GM12892 (cell line): ENCODE measurements around the gene ARHGEF19.

ENCODE experiments used
- POLR2A ChIP-seq: IDR thresholded peaks from 2 replicates; pipeline ENCODE4 v1.6.1; 2011; ENCODE audit warnings: low read depth, low read length, control low read depth
- TAF1 ChIP-seq: IDR thresholded peaks from 2 replicates; pipeline ENCODE4 v1.6.1; 2011; ENCODE audit warnings: low read depth, mild to moderate bottlenecking, control low read depth, low read length, borderline replicate concordance

GRCh38 chr1:16235944-16236510 is 23.6 kb upstream of the ARHGEF19 start:
- TF ChIP-seq POLR2A: no peak
- TF ChIP-seq TAF1: no peak
